H1 (cell line): Measurements from ENCODE around the gene RRP1B. TPM values are rescaled to one million over a fixed set of nuclear protein-coding genes. Genes with fewer than 3 reads are reported as not detected.

Source experiments
- CTCF ChIA-PET: fragments of 300-600 bp; sonication (Branson Sonifier 250); formaldehyde crosslinking; loops from one replicate; lab custom pipeline; 2021; ENCODE audit not compliant: partially characterized antibody; lab: Charles Lee
- POLR2A ChIA-PET: fragments of 300-600 bp; sonication (Branson Sonifier 250); formaldehyde crosslinking; loops from one replicate; lab custom pipeline; 2021; ENCODE audit warnings: inconsistent platforms; ENCODE audit not compliant: partially characterized antibody; lab: Charles Lee
- DNase-seq, 2 experiments: peaks; one replicate each; pipeline versions ENCODE4 v3.0.0 to v3.0.0-alpha.2; 2010 to 2022; ENCODE audit warnings: low spot score in 2 of 2, low read depth in 1 of 2, mixed read lengths in 1 of 2
- FAIRE-seq: peaks from 2 replicates; lab custom pipeline; 2011; peaks lifted over from hg19 to GRCh38; lab: Jason Lieb, UNC
- H2AFZ ChIP-seq: 2 replicates; pipeline ENCODE4 v1.8.1; 2012; ENCODE audit warnings: low read length, inconsistent platforms
- H2AK5ac ChIP-seq: 2 replicates; pipeline ENCODE4 v1.6.1; 2013; ENCODE audit warnings: low read depth, low read length
- H2BK120ac ChIP-seq: replicated peaks from 2 replicates; pipeline ENCODE3; 2013; ENCODE audit warnings: low read depth, low read length, inconsistent platforms
- H2BK12ac ChIP-seq: 2 replicates; pipeline ENCODE4 v1.6.1; 2013; ENCODE audit warnings: low read depth, low read length
- H2BK15ac ChIP-seq: 2 replicates; pipeline ENCODE4 v1.6.1; 2013; ENCODE audit warnings: low read length
- H2BK20ac ChIP-seq: 2 replicates; pipeline ENCODE4 v1.6.1; 2013; ENCODE audit warnings: low read length
- H2BK5ac ChIP-seq: 2 replicates; pipeline ENCODE4 v1.6.1; 2013; ENCODE audit warnings: low read depth, low read length
- H3K14ac ChIP-seq: 2 replicates; pipeline ENCODE4 v1.6.1; 2013; ENCODE audit warnings: inconsistent platforms; ENCODE audit not compliant: insufficient read length
- H3K18ac ChIP-seq: 2 replicates; pipeline ENCODE4 v1.6.1; 2013; ENCODE audit warnings: low read length; ENCODE audit errors: extremely low read depth
- H3K23ac ChIP-seq: 2 replicates; pipeline ENCODE4 v1.6.1; 2013; ENCODE audit warnings: inconsistent platforms; ENCODE audit not compliant: insufficient read length
- H3K23me2 ChIP-seq: 2 replicates; pipeline ENCODE4 v1.6.1; 2013; ENCODE audit warnings: low read depth, low read length
- H3K27ac ChIP-seq: 2 replicates; pipeline ENCODE4 v1.6.1; 2011; ENCODE audit warnings: low read depth, low read length, inconsistent platforms
- H3K27me3 ChIP-seq, 4 experiments: replicated peaks in 1 of 4; 1 replicate in 1 of 4; 2 replicates in 3 of 4; pipeline versions ENCODE4 v1.6.1 to v1.8.1; 2011 to 2013; ENCODE audit warnings: low read length in 3 of 4, mild to moderate bottlenecking in 3 of 4, inconsistent platforms in 2 of 4, mixed read lengths in 2 of 4, moderate library complexity in 1 of 4; ENCODE audit not compliant: control insufficient read depth in 3 of 4, insufficient read depth in 3 of 4; ENCODE audit errors: extremely low read depth in 1 of 4
- H3K36me3 ChIP-seq, 4 experiments: 2 replicates each; pipeline versions ENCODE4 v1.6.1 to v1.8.1; 2011 to 2013; ENCODE audit warnings: mild to moderate bottlenecking in 4 of 4, low read length in 3 of 4, moderate library complexity in 2 of 4, control low read depth in 1 of 4, inconsistent platforms in 1 of 4; ENCODE audit not compliant: insufficient read depth in 4 of 4, control insufficient read depth in 2 of 4
- H3K4ac ChIP-seq: replicated peaks from 2 replicates; pipeline ENCODE3; 2013; ENCODE audit warnings: low read length, low read depth, mixed read lengths, inconsistent platforms; ENCODE audit not compliant: insufficient read length
- H3K4me1 ChIP-seq, 4 experiments: replicated peaks in 1 of 4; 1 replicate in 1 of 4; 2 replicates in 3 of 4; pipeline versions ENCODE4 v1.6.1 to v1.8.1; 2011 to 2013; ENCODE audit warnings: low read length in 3 of 4, inconsistent platforms in 2 of 4, mixed read lengths in 1 of 4; ENCODE audit not compliant: insufficient read depth in 4 of 4, control insufficient read depth in 3 of 4
- H3K4me2 ChIP-seq, 2 experiments: 2 replicates each; pipeline versions ENCODE4 v1.6.1 to v1.8.1; 2011 to 2013; ENCODE audit warnings: low read depth in 2 of 2, low read length in 2 of 2, control low read depth in 1 of 2, inconsistent platforms in 1 of 2, mild to moderate bottlenecking in 1 of 2; ENCODE audit not compliant: insufficient read depth in 1 of 2
- H3K4me3 ChIP-seq, 4 experiments: fragments of 200-600, 300-600 bp in 1 of 4; sonication (generic), shearing (Covaris generic), sonication (Bioruptor Twin) in 1 of 4; 2 replicates each; pipeline versions ENCODE4 v1.5.1 to v1.8.1; 2011 to 2016; ENCODE audit warnings: low read length in 4 of 4, low read depth in 3 of 4, control low read depth in 2 of 4, inconsistent platforms in 2 of 4, mild to moderate bottlenecking in 2 of 4, mixed read lengths in 1 of 4, moderate library complexity in 1 of 4; ENCODE audit not compliant: insufficient read depth in 2 of 4; ENCODE audit errors: extremely low read depth in 1 of 4
- H3K56ac ChIP-seq: replicated peaks from 2 replicates; pipeline ENCODE3; 2013; ENCODE audit warnings: low read depth, mild to moderate bottlenecking, mixed read lengths, low read length, inconsistent platforms; ENCODE audit not compliant: insufficient read length
- H3K79me1 ChIP-seq: 2 replicates; pipeline ENCODE4 v1.6.1; 2013; ENCODE audit warnings: low read depth, low read length, control low read depth
- H3K79me2 ChIP-seq, 2 experiments: 2 replicates each; pipeline versions ENCODE4 v1.6.1 to v1.8.1; 2012 to 2013; ENCODE audit warnings: low read length in 2 of 2, mild to moderate bottlenecking in 2 of 2, inconsistent platforms in 1 of 2; ENCODE audit not compliant: insufficient read depth in 2 of 2, control insufficient read depth in 1 of 2
- H3K9ac ChIP-seq, 4 experiments: replicated peaks in 1 of 4; 1 replicate in 1 of 4; 2 replicates in 3 of 4; pipeline versions ENCODE4 v1.6.1 to v1.8.1; 2011 to 2013; ENCODE audit warnings: low read depth in 3 of 4, low read length in 3 of 4, control low read depth in 2 of 4, mild to moderate bottlenecking in 2 of 4, moderate library complexity in 2 of 4, inconsistent platforms in 1 of 4; ENCODE audit errors: extremely low read depth in 1 of 4
- H3K9me3 ChIP-seq, 2 experiments: 2 replicates each; pipeline versions ENCODE4 v1.6.1 to v1.8.1; 2012 to 2013; ENCODE audit warnings: mild to moderate bottlenecking in 2 of 2, moderate library complexity in 2 of 2, control low read depth in 1 of 2, inconsistent platforms in 1 of 2, low read depth in 1 of 2, low read length in 1 of 2, mixed read lengths in 1 of 2; ENCODE audit not compliant: insufficient read depth in 2 of 2
- H4K20me1 ChIP-seq, 2 experiments: replicated peaks in 1 of 2; 2 replicates each; pipeline versions ENCODE3 to v1.8.1; 2011 to 2013; ENCODE audit warnings: inconsistent platforms in 2 of 2, low read length in 2 of 2, mild to moderate bottlenecking in 1 of 2; ENCODE audit not compliant: insufficient read depth in 2 of 2, control insufficient read depth in 1 of 2
- H4K5ac ChIP-seq: 2 replicates; pipeline ENCODE4 v1.6.1; 2013; ENCODE audit warnings: low read length, low read depth, mixed read lengths, inconsistent platforms; ENCODE audit not compliant: insufficient read length
- H4K8ac ChIP-seq: 2 replicates; pipeline ENCODE4 v1.8.0; 2013; ENCODE audit warnings: mild to moderate bottlenecking, moderate library complexity, low read length, inconsistent platforms; ENCODE audit not compliant: insufficient read depth; ENCODE audit errors: extremely low read depth
- H4K91ac ChIP-seq: replicated peaks from 2 replicates; pipeline ENCODE3; 2013; ENCODE audit warnings: low read length, mixed read lengths, inconsistent platforms; ENCODE audit not compliant: insufficient read length
- JUN ChIP-seq: IDR thresholded peaks from 2 replicates; pipeline ENCODE4 v1.6.1; 2011; ENCODE audit warnings: low read depth, mild to moderate bottlenecking, improper control_type of control experiment, low read length
- USF2 ChIP-seq: IDR thresholded peaks from 2 replicates; pipeline ENCODE4 v1.6.1; 2011; ENCODE audit warnings: low read length, improper control_type of control experiment
- WGBS, 2 experiments: shearing (Covaris generic) in 1 of 2; methylation state at CpG; one replicate each; pipeline versions ENCODE4 v1.1.6 to v1.1.7; 2013 to 2015; ENCODE audit warnings: low lambda C conversion rate in 2 of 2, mixed read lengths in 2 of 2, inconsistent platforms in 1 of 2, low coverage in 1 of 2, missing lambda C conversion rate in 1 of 2; ENCODE audit not compliant: insufficient replicate concordance in 2 of 2, insufficient coverage in 1 of 2, insufficient read length in 1 of 2; ENCODE audit errors: extremely low coverage in 1 of 2, missing lambda C conversion rate in 1 of 2; 5-methylcytosine and 5-hydroxymethylcytosine counted together
- polyA plus RNA-seq, 7 experiments: library from polyadenylated mRNA; depleted of rRNA in 3 of 7; stranded (reverse) in 5 of 7; unstranded in 2 of 7; fragments of >200 nt in 5 of 7; fragments of 200-250 nt in 2 of 7; gene quantifications; 1 replicate in 5 of 7; 2 replicates in 1 of 7; 4 replicates in 1 of 7; pipeline versions ENCODE4 v1.2.1 to v1.2.3, GENCODE V29; 2011 to 2013; ENCODE audit warnings: missing spikeins in 2 of 7, mixed read lengths in 2 of 7
- total RNA-seq: library from RNA; stranded (reverse); fragmentation: NEBNext Ultra II Directional; extraction: Animal tissue kit (Norgen Biotek cat#: 25700); gene quantifications from 2 replicates; pipeline ENCODE4 v1.2.1, GENCODE V29; 2021

The RRP1B gene
- total and polyA plus RNA-seq, 2 of the 8 experiments (the other 6 are each of a cell fraction or from before 2014, with no cell fraction given): 25.8 to 97.3 TPM

DNA sequence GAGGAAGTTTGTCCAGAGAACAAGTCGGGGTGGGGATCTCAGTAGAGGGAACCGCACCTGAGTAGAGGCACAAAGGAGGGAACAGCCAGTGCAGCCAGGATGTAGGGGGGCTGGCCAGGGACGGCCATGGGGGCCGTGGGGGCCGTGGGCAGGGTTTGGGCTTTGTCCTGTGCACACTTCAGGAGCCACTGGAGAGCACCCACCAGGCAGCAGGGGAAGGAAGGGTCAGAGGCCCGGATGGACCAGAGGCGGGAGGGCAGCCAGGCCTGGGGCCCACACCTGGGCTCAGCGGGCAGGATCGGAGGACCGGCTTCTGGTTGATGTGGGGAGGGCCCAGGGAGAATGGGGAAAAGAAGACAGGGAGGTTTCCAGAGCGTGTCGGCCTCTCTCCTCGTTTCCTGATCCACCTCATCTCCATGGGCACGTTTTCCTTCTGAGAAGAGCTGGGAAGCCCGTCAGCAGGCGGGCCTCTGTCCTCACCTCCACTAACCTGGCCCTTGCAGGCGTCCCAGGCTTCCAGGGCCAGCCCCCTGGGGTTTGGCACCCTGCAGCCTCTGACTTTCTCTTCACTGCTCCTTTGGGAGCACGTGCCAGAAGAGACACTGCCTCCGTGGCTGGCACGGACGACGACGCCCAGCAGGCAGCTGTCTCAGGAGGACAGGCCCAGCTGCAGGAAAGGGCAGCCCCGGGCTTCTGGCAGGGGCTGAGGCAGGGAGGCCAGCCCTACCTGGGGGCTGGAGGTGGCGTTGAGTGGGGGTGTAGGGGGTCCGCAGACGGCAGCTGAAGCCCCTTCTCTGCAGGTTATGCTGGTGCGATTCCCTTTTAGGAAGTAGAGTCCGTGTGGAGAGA is 42.8 kb downstream of the RRP1B start:
- Histone ChIP-seq H3K56ac (no peak overlapping the region), H3K23me2 (no peaks in the 10 kb centered on the region), H2BK120ac (no peak overlapping the region), H4K8ac (peak overlapping the region; percentile 41; the same call in 1 of the 2 replicates), H2BK5ac (peak overlapping the region; percentile 52; the same call in 1 of the 2 replicates), H3K27ac (no peak overlapping the region), H3K4me3 (no peak overlapping the region), H3K79me2 (no peaks in the 10 kb centered on the region), H2BK15ac (peak overlapping the region; percentile 16; the same call in 1 of the 2 replicates), H4K5ac (no peak overlapping the region), H3K9me3 (no peaks in the 10 kb centered on the region), H3K9ac (no peak overlapping the region), H3K36me3 (no peaks in the 10 kb centered on the region), H3K4me2 (no peak overlapping the region), H2AK5ac (no peak overlapping the region), H3K14ac (no peak overlapping the region), H3K4ac (no peak overlapping the region), H3K79me1 (no peaks in the 10 kb centered on the region), H4K91ac (no peak overlapping the region), H2BK12ac (peak overlapping the region; percentile 50; the same call in 1 of the 2 replicates), H2AFZ (no peak overlapping the region), H3K27me3 (no peaks in the 10 kb centered on the region), H3K23ac (no peak overlapping the region), H3K18ac (no peak overlapping the region; the same call in 1 of the 2 replicates), H4K20me1 (no peaks in the 10 kb centered on the region), H3K4me1 (peaks cover 0 to 14% (median 5%) of the 10 kb centered on the region in 4 experiments; a peak in 6 of 7 replicates), H2BK20ac (no peak overlapping the region)
- TF ChIP-seq JUN (no peak), USF2 (no peak)
- POLR2A ChIA-PET: interaction anchor here (0.8 to 3.3 kb wide), 7 partner anchors 9 to 813 kb away, joined by 3 to 10 read pairs (median 4); partner anchors contain the start of gene RRP1
- 83% methylated on average over 24 of the region's 29 CpGs; no CpG with 5 or more reads in 1 of the 2 experiments for WGBS, 2 experiments
- CTCF ChIA-PET: interaction anchor here (0.8 to 1.6 kb wide), 3 partner anchors 11 to 26 kb away, joined by 3 to 5 read pairs (median 4); no protein-coding TSS in a partner anchor
- FAIRE-seq: no peak
- no peak for DNase-seq
